ENCODE measurements around the gene NOD1. TPM values are rescaled to one million over a fixed set of nuclear protein-coding genes. Genes with fewer than 3 reads are reported as not detected.

Gene NOD1
- total RNA-seq, 1 experiment from 2014 or later, result 8.1 TPM

GRCh38 chr7:30434140-30434799, 44.3 kb downstream of the NOD1 start:
- ATAC-seq (no peak; the same call in 1 of the 2 replicates), DNase-seq (ENCODE audit: low read depth, low spot score) (no peak)
- in situ Hi-C loops (cut with HindIII; ENCODE audit: low pct_unique_long_range_greater_than_20kb, low sequenced_read_pairs), result no loop called here
- BruUV-seq (replicated peaks), result no TSS peak
- H3K36me3 ChIP-seq (ENCODE audit: control insufficient read depth, insufficient read depth, low read length), result no peaks in the 10 kb centered on the region
- ChIA-PET CTCF (interaction anchor here (0.6 kb wide), 1 partner anchor 115 kb away, joined by 3 read pairs; no protein-coding TSS in a partner anchor), POLR2A (no interaction called here)
- TF ChIP-seq CTCF (IDR thresholded peaks at IDR 0.05), result no peak
- no peaks in the 10 kb centered on the region; the same call in 1 of the 2 replicates for H3K4me1 ChIP-seq (ENCODE audit: control insufficient read depth, insufficient read depth, low read length)
- intact Hi-C loops (cut with micrococcal nuclease; ENCODE audit: unreplicated experiment), result no loop called here
- H3K27me3 ChIP-seq (ENCODE audit: control insufficient read depth, insufficient read depth, low read length), result no peaks in the 10 kb centered on the region
- no peaks in the 10 kb centered on the region for H3K9me3 ChIP-seq (ENCODE audit: control insufficient read depth, insufficient read depth, low read depth, low read length)
- no peak overlapping the region for H3K27ac ChIP-seq (ENCODE audit: low read length)
- no peak overlapping the region for H3K4me3 ChIP-seq (ENCODE audit: low read depth in 2 of 2, low read length in 2 of 2)

GRCh38 chr7:30433506-30433905, 45.1 kb downstream of the NOD1 start:
- H3K36me3 ChIP-seq (ENCODE audit: control insufficient read depth, insufficient read depth, low read length), result no peaks in the 10 kb centered on the region
- POLR2A ChIA-PET, result no interaction called here

More at GRCh38 chr7:30433506-30433905, 45.1 kb downstream of the NOD1 start:
- no peaks in the 10 kb centered on the region for H3K9me3 ChIP-seq (ENCODE audit: control insufficient read depth, insufficient read depth, low read depth, low read length)
- in situ Hi-C loops (cut with HindIII; ENCODE audit: low pct_unique_long_range_greater_than_20kb, low sequenced_read_pairs) (no loop called here), intact Hi-C loops (cut with micrococcal nuclease; ENCODE audit: unreplicated experiment) (no loop called here)
- ATAC-seq (no peak), DNase-seq (ENCODE audit: low read depth, low spot score) (no peak)
- CTCF ChIA-PET, result interaction anchor here (0.6 kb wide), 1 partner anchor 116 kb away, joined by 3 read pairs; no protein-coding TSS in a partner anchor
- H3K27ac ChIP-seq (ENCODE audit: low read length), result no peak overlapping the region
- H3K4me3 ChIP-seq (ENCODE audit: low read depth in 2 of 2, low read length in 2 of 2), result no peak overlapping the region
- no peaks in the 10 kb centered on the region for H3K27me3 ChIP-seq (ENCODE audit: control insufficient read depth, insufficient read depth, low read length)
- no TSS peak for BruUV-seq (replicated peaks)
- no peaks in the 10 kb centered on the region; the same call in 1 of the 2 replicates for H3K4me1 ChIP-seq (ENCODE audit: control insufficient read depth, insufficient read depth, low read length)
- TF ChIP-seq TCF7L2 (IDR thresholded peaks at IDR 0.05; ENCODE audit: low read depth, low read length) (no peak), CTCF (IDR thresholded peaks at IDR 0.05) (no peak), POLR2AphosphoS5 (IDR thresholded peaks at IDR 0.05; ENCODE audit: low read depth, low read length) (no peak), SIN3A (IDR thresholded peaks at IDR 0.05; ENCODE audit: borderline replicate concordance, insufficient read depth, low read depth, low read length) (no peak), REST (IDR thresholded peaks at IDR 0.05; ENCODE audit: insufficient read depth in 1 of 2, low read depth in 2 of 2, low read length in 1 of 2) (no peak)
